Neural cell (in vitro differentiated cells): ENCODE results near the gene SPATA13. TPM values are rescaled to one million over a fixed set of nuclear protein-coding genes. Genes with fewer than 3 reads are reported as not detected.

Experiments used
- H2AFZ ChIP-seq: fragments of 200-600, 300-800 bp; sonication (generic), shearing (Covaris generic); 2 replicates; pipeline ENCODE4 v1.6.0; 2014; ENCODE audit warnings: low read depth, mild to moderate bottlenecking, antibody characterized with exemption, low read length, moderate library complexity
- H3F3A ChIP-seq: fragments of 200-600 bp; shearing (Covaris generic); 2 replicates; pipeline ENCODE4 v1.6.1; 2016; ENCODE audit warnings: mild to moderate bottlenecking, moderate library complexity, mixed read lengths, antibody characterized with exemption, low read length; ENCODE audit not compliant: insufficient read depth, poor library complexity, severe bottlenecking
- H3K27ac ChIP-seq: fragments of 200-600, 300-800 bp; sonication (generic), shearing (Covaris generic); 2 replicates; pipeline ENCODE4 v1.5.1; 2014; ENCODE audit warnings: mild to moderate bottlenecking, low read length, moderate library complexity
- H3K27me3 ChIP-seq: fragments of 300-800, 200-600 bp; sonication (generic), shearing (Covaris generic); 2 replicates; pipeline ENCODE4 v1.6.0; 2014; ENCODE audit warnings: mild to moderate bottlenecking, low read depth, low read length, moderate library complexity; ENCODE audit not compliant: insufficient read depth
- H3K36me3 ChIP-seq: fragments of 300-800, 200-600 bp; sonication (generic), shearing (Covaris generic); 2 replicates; pipeline ENCODE4 v1.5.1; 2014; ENCODE audit warnings: mild to moderate bottlenecking, antibody characterized with exemption, low read length, moderate library complexity; ENCODE audit not compliant: insufficient read depth
- H3K4me2 ChIP-seq: fragments of 300-800, 200-600 bp; sonication (generic), shearing (Covaris generic); 2 replicates; pipeline ENCODE4 v1.6.0; 2014; ENCODE audit warnings: mild to moderate bottlenecking, low read length
- H3K4me3 ChIP-seq: fragments of 300-800, 200-600 bp; sonication (generic), shearing (Covaris generic); 2 replicates; pipeline ENCODE4 v1.5.1; 2014; ENCODE audit warnings: mild to moderate bottlenecking, low read length, moderate library complexity
- H3K79me2 ChIP-seq: fragments of 200-600 bp; shearing (Covaris generic); replicated peaks from 2 replicates; pipeline ENCODE4 v1.6.0; 2014; ENCODE audit warnings: mild to moderate bottlenecking, low read length, moderate library complexity; ENCODE audit not compliant: insufficient read depth
- H3K9ac ChIP-seq: fragments of 300-800, 200-600 bp; sonication (generic), shearing (Covaris generic); 2 replicates; pipeline ENCODE4 v1.6.1; 2016; ENCODE audit warnings: mild to moderate bottlenecking, low read length, mixed read lengths
- H3K9me2 ChIP-seq: fragments of 200-600 bp; shearing (Covaris generic); 2 replicates; pipeline ENCODE4 v1.6.1; 2016; ENCODE audit warnings: mild to moderate bottlenecking, low read length, mixed read lengths; ENCODE audit not compliant: insufficient read depth
- H3K9me3 ChIP-seq: fragments of 200-600, 300-800 bp; sonication (generic), shearing (Covaris generic); 2 replicates; pipeline ENCODE4 v1.6.1; 2016; ENCODE audit warnings: mild to moderate bottlenecking, mixed run types, low read length, moderate library complexity, mixed read lengths
- H4K20me1 ChIP-seq: fragments of 200-600 bp; shearing (Covaris generic); 2 replicates; pipeline ENCODE4 v1.6.1; 2016; ENCODE audit warnings: mild to moderate bottlenecking, mixed run types; ENCODE audit not compliant: insufficient read depth
- CTCF ChIP-seq: fragments of 450-650 bp; IDR thresholded peaks from 2 replicates; pipeline ENCODE4 v1.5.1; 2014; ENCODE audit warnings: antibody characterized with exemption, mild to moderate bottlenecking, moderate library complexity; ENCODE audit not compliant: poor library complexity, severe bottlenecking
- EP300 ChIP-seq: fragments of 450-650 bp; conservative IDR thresholded peaks from 2 replicates; pipeline ENCODE4 v1.6.1; 2014; ENCODE audit warnings: antibody characterized with exemption, mild to moderate bottlenecking, moderate library complexity; ENCODE audit not compliant: poor library complexity, severe bottlenecking
- EZH2 ChIP-seq: fragments of 200-600, 300-800 bp; shearing (Covaris generic), sonication (generic); IDR thresholded peaks from 2 replicates; pipeline ENCODE4 v1.6.1; 2014; ENCODE audit warnings: antibody characterized with exemption, low read length, borderline replicate concordance, mild to moderate bottlenecking; ENCODE audit not compliant: insufficient read depth, poor library complexity, severe bottlenecking
- MXI1 ChIP-seq: fragments of 450-650 bp; conservative IDR thresholded peaks from 2 replicates; pipeline ENCODE4 v1.6.1; 2014; ENCODE audit warnings: antibody characterized with exemption, mild to moderate bottlenecking; ENCODE audit not compliant: poor library complexity, severe bottlenecking
- POLR2AphosphoS5 ChIP-seq: IDR thresholded peaks from 2 replicates; pipeline ENCODE4 v1.6.1; 2012
- RAD21 ChIP-seq: fragments of 450-650 bp; conservative IDR thresholded peaks from 2 replicates; pipeline ENCODE4 v1.6.1; 2014; ENCODE audit warnings: antibody characterized with exemption, mild to moderate bottlenecking, moderate library complexity
- REST ChIP-seq: IDR thresholded peaks from 2 replicates; pipeline ENCODE4 v1.6.1; 2012; ENCODE audit warnings: borderline replicate concordance
- SMC3 ChIP-seq: fragments of 450-650 bp; conservative IDR thresholded peaks from 2 replicates; pipeline ENCODE4 v1.6.1; 2014; ENCODE audit warnings: antibody characterized with exemption, mild to moderate bottlenecking, moderate library complexity; ENCODE audit not compliant: poor library complexity
- TAF1 ChIP-seq: IDR thresholded peaks from 2 replicates; pipeline ENCODE4 v1.6.1; 2012; ENCODE audit warnings: low read depth
- polyA plus RNA-seq: library from polyadenylated mRNA; depleted of rRNA; stranded (reverse); fragments of >200 nt; gene quantifications from 2 replicates; pipeline ENCODE4 v1.2.3, GENCODE V29; 2014

The SPATA13 gene
- polyA plus RNA-seq, 1 donor from 2014 or later = 15.5 TPM

- no peak overlapping the region for H2AFZ ChIP-seq
- no peaks in the 10 kb centered on the region for H3K9me3 ChIP-seq
- H3K4me3 ChIP-seq = no peak overlapping the region
- no peaks in the 10 kb centered on the region for H4K20me1 ChIP-seq
- no peaks in the 10 kb centered on the region for H3F3A ChIP-seq
- H3K9ac ChIP-seq = no peak overlapping the region
- no peak overlapping the region for H3K27ac ChIP-seq
- H3K79me2 ChIP-seq = no peaks in the 10 kb centered on the region
- TF ChIP-seq REST (no peak), TAF1 (no peak), RAD21 (no peak), CTCF (no peak), MXI1 (no peak), EP300 (no peak), SMC3 (no peak), EZH2 (no peak), POLR2AphosphoS5 (no peak)
- no peaks in the 10 kb centered on the region for H3K9me2 ChIP-seq
- H3K36me3 ChIP-seq = no peaks in the 10 kb centered on the region
- H3K27me3 ChIP-seq = no peaks in the 10 kb centered on the region
- no peak overlapping the region for H3K4me2 ChIP-seq
These were observed 124.5 kb downstream of the SPATA13 start for GRCh38 chr13:24284889-24285565.

GRCh38 chr13:24286624-24287023 lies 126.1 kb downstream of the SPATA13 start:
- H3K36me3 ChIP-seq = no peaks in the 10 kb centered on the region
- H3F3A ChIP-seq = no peaks in the 10 kb centered on the region
- no peak for TF ChIP-seq SMC3
- TF ChIP-seq CTCF = no peak
- no peak overlapping the region for H3K27ac ChIP-seq
- no peak overlapping the region for H3K4me3 ChIP-seq
- H3K9me3 ChIP-seq = no peaks in the 10 kb centered on the region
- no peaks in the 10 kb centered on the region for H4K20me1 ChIP-seq
- no peak overlapping the region for H3K9ac ChIP-seq
- H3K27me3 ChIP-seq = no peaks in the 10 kb centered on the region
- no peaks in the 10 kb centered on the region for H3K9me2 ChIP-seq
- no peaks in the 10 kb centered on the region for H3K79me2 ChIP-seq
- no peak overlapping the region for H2AFZ ChIP-seq
- H3K4me2 ChIP-seq = no peak overlapping the region
